Endothelial cell of umbilical vein (primary cell): ENCODE data around the gene UGT1A9. TPM values are rescaled to one million over a fixed set of nuclear protein-coding genes. Genes with fewer than 3 reads are reported as not detected.

Source experiments
- BruUV-seq: library from RNA; stranded (reverse); fragments of 400-500 nt; replicated peaks from 2 replicates; lab custom pipeline; 2021; lab: Mats Ljungman, UMichigan
- CTCF ChIA-PET: fragments of 300-600, 350-600 bp; sonication (Branson Sonifier 250); formaldehyde crosslinking; loops from one replicate; lab custom pipeline; 2021; ENCODE audit warnings: antibody characterized with exemption, inconsistent platforms; lab: Charles Lee
- POLR2A ChIA-PET: fragments of 300-600, 350-600 bp; sonication (Branson Sonifier 250); formaldehyde crosslinking; loops from one replicate; lab custom pipeline; 2021; ENCODE audit warnings: antibody characterized with exemption, inconsistent platforms; lab: Charles Lee
- DNase-seq: peaks from one replicate; pipeline ENCODE4 v3.0.0-alpha.2; 2011; ENCODE audit warnings: low read depth, low spot score
- FAIRE-seq: peaks from 2 replicates; lab custom pipeline; 2011; peaks lifted over from hg19 to GRCh38; lab: Jason Lieb, UNC
- H2AFZ ChIP-seq: 2 replicates; pipeline ENCODE4 v1.6.0; 2012; ENCODE audit warnings: low read depth, low read length, control low read depth, inconsistent platforms
- H3K27ac ChIP-seq: 2 replicates; pipeline ENCODE4 v1.5.1; 2011; ENCODE audit warnings: low read depth, mild to moderate bottlenecking, control low read depth, low read length, moderate library complexity; ENCODE audit not compliant: insufficient read depth
- H3K27me3 ChIP-seq, 2 experiments: 2 replicates each; pipeline versions ENCODE4 v1.6.0 to v1.6.1; 2011; ENCODE audit warnings: low read length in 2 of 2, mixed read lengths in 1 of 2; ENCODE audit not compliant: control insufficient read depth in 2 of 2, insufficient read depth in 2 of 2
- H3K36me3 ChIP-seq, 2 experiments: 2 replicates in 1 of 2; 3 replicates in 1 of 2; pipeline ENCODE4 v1.5.1; 2011; ENCODE audit warnings: low read length in 2 of 2, mild to moderate bottlenecking in 1 of 2, moderate library complexity in 1 of 2; ENCODE audit not compliant: control insufficient read depth in 2 of 2, insufficient read depth in 2 of 2; ENCODE audit errors: extremely low read depth in 1 of 2
- H3K4me1 ChIP-seq: 3 replicates; pipeline ENCODE4 v1.5.1; 2011; ENCODE audit warnings: mild to moderate bottlenecking, low read length; ENCODE audit not compliant: control insufficient read depth, insufficient read depth; ENCODE audit errors: extremely low read depth
- H3K4me2 ChIP-seq: 2 replicates; pipeline ENCODE4 v1.6.1; 2011; ENCODE audit warnings: low read length, control low read depth, mixed read lengths; ENCODE audit not compliant: insufficient read depth
- H3K4me3 ChIP-seq, 3 experiments: fragments of 200-600 bp in 1 of 3; sonication (generic), shearing (Covaris generic) in 1 of 3; replicated peaks in 1 of 3; 2 replicates each; pipeline ENCODE4 v1.5.1; 2011 to 2016; ENCODE audit warnings: control low read depth in 3 of 3, low read length in 3 of 3, mild to moderate bottlenecking in 2 of 3, inconsistent platforms in 1 of 3, low read depth in 1 of 3, moderate library complexity in 1 of 3; ENCODE audit not compliant: insufficient read depth in 1 of 3
- H3K79me2 ChIP-seq: 2 replicates; pipeline ENCODE4 v1.6.0; 2012; ENCODE audit warnings: low read length, inconsistent platforms; ENCODE audit not compliant: control insufficient read depth, insufficient read depth
- H3K9ac ChIP-seq: replicated peaks from 2 replicates; pipeline ENCODE3; 2011; ENCODE audit warnings: low read length, control low read depth; ENCODE audit not compliant: insufficient read depth; ENCODE audit errors: extremely low read depth
- H3K9me1 ChIP-seq: replicated peaks from 3 replicates; pipeline ENCODE4 v1.6.0; 2011; ENCODE audit warnings: mild to moderate bottlenecking, low read length; ENCODE audit not compliant: control insufficient read depth, insufficient read depth; ENCODE audit errors: extremely low read depth
- H3K9me3 ChIP-seq: replicated peaks from 2 replicates; pipeline ENCODE4 v1.5.1; 2012; ENCODE audit warnings: low read length, inconsistent platforms; ENCODE audit not compliant: control insufficient read depth, insufficient read depth
- H4K20me1 ChIP-seq: replicated peaks from 2 replicates; pipeline ENCODE3; 2011; ENCODE audit warnings: mild to moderate bottlenecking, low read length; ENCODE audit not compliant: control insufficient read depth, insufficient read depth; ENCODE audit errors: extremely low read depth
- CTCF ChIP-seq, 2 donors: IDR thresholded peaks; 1 replicate in 1 of 2; 2 replicates in 1 of 2; pipeline ENCODE4 v1.5.1; 2011; ENCODE audit warnings: low read length in 2 of 2, mild to moderate bottlenecking in 2 of 2, moderate library complexity in 2 of 2, control low read depth in 1 of 2, inconsistent platforms in 1 of 2, low read depth in 1 of 2; ENCODE audit not compliant: insufficient read depth in 1 of 2; ENCODE audit errors: extremely low read depth in 1 of 2
- FOS ChIP-seq: IDR thresholded peaks from 2 replicates; pipeline ENCODE4 v1.6.1; 2011; ENCODE audit warnings: mild to moderate bottlenecking, low read length, moderate library complexity, borderline replicate concordance; ENCODE audit not compliant: insufficient read depth
- GATA2 ChIP-seq: IDR thresholded peaks from 2 replicates; pipeline ENCODE4 v1.7.0; 2011; ENCODE audit warnings: low read depth, mild to moderate bottlenecking, moderate library complexity, mixed read lengths, low read length; ENCODE audit not compliant: insufficient read length, insufficient read depth
- JUN ChIP-seq: IDR thresholded peaks from 2 replicates; pipeline ENCODE4 v1.6.1; 2011; ENCODE audit warnings: borderline replicate concordance, low read depth; ENCODE audit not compliant: insufficient read length, insufficient read depth
- MAX ChIP-seq: IDR thresholded peaks from 2 replicates; pipeline ENCODE4 v1.6.1; 2011; ENCODE audit not compliant: insufficient read depth, insufficient read length
- MYC ChIP-seq: IDR thresholded peaks from one replicate; pipeline ENCODE4 v1.6.1; 2011; ENCODE audit warnings: mild to moderate bottlenecking, low read depth, low read length
- POLR2A ChIP-seq: IDR thresholded peaks from 2 replicates; pipeline ENCODE4 v1.6.1; 2012; ENCODE audit warnings: low read depth, mild to moderate bottlenecking, control low read depth, low read length
- POLR2AphosphoS5 ChIP-seq: IDR thresholded peaks from 2 replicates; pipeline ENCODE4 v1.6.1; 2012; ENCODE audit warnings: low read depth, mild to moderate bottlenecking, control low read depth, low read length, moderate library complexity; ENCODE audit not compliant: insufficient read depth
- dilution Hi-C: fragments of 300-500 bp; cut with MboI; formaldehyde crosslinking; loops from one replicate; pipeline ENCODE4 v1.15.0; 2019; ENCODE audit warnings: low sequenced_read_pairs; ENCODE audit not compliant: extremely low pct_ligation_motif_present
- intact Hi-C: fragments of 100-400 bp; cut with micrococcal nuclease; formaldehyde crosslinking; loops from one replicate; pipeline ENCODE4 v1.10.0; 2022
- polyA plus RNA-seq, 4 experiments: library from polyadenylated mRNA; depleted of rRNA in 3 of 4; stranded (reverse) in 3 of 4; unstranded in 1 of 4; fragments of >200 nt; gene quantifications; 2 replicates each; pipeline versions ENCODE4 v1.2.1 to v1.2.3, GENCODE V29; 2011 to 2012; ENCODE audit warnings: missing spikeins in 1 of 4
- total RNA-seq: library from RNA; stranded (reverse); gene quantifications from 2 replicates; pipeline ENCODE4 v1.2.3, GENCODE V29; 2021

Gene UGT1A9
- total and polyA plus RNA-seq, 2 donors (not counting 3 experiments of a cell fraction or from before 2014, with no cell fraction given): not detected

GRCh38 chr2:233684640-233685039 is 12.9 kb downstream of the UGT1A9 start:
- Histone ChIP-seq H3K27me3 (no peaks in the 10 kb centered on the region), H3K4me2 (no peak overlapping the region), H3K36me3 (no peaks in the 10 kb centered on the region), H3K27ac (no peak overlapping the region), H3K4me3 (no peak overlapping the region), H3K79me2 (no peaks in the 10 kb centered on the region), H3K9ac (no peak overlapping the region), H3K9me1 (no peaks in the 10 kb centered on the region), H3K4me1 (peaks cover 8% of the 10 kb centered on the region), H2AFZ (no peak overlapping the region), H4K20me1 (no peaks in the 10 kb centered on the region), H3K9me3 (no peaks in the 10 kb centered on the region)
- dilution Hi-C loops (no loop called here), intact Hi-C loops (no loop called here)
- TF ChIP-seq POLR2AphosphoS5 (no peak), MAX (no peak), CTCF (IDR thresholded peaks at IDR 0.05; ENCODE audit: extremely low read depth in 1 of 2, insufficient read depth in 1 of 2, low read depth in 1 of 2, low read length in 2 of 2) (no peak), GATA2 (no peak), JUN (no peak), FOS (no peak), POLR2A (no peak), MYC (no peak)
- BruUV-seq: no TSS peak
- ChIA-PET POLR2A (no interaction called here), CTCF (no interaction called here)
- DNase-seq (no peak), FAIRE-seq (no peak)
